ENCODE results near the gene CX3CR1.
"Not testable (repeated sequence)": the region's sequence is repeated elsewhere in the genome, so short reads cannot be mapped to it uniquely, and the experiment has no call there.

The CX3CR1 gene

DNA sequence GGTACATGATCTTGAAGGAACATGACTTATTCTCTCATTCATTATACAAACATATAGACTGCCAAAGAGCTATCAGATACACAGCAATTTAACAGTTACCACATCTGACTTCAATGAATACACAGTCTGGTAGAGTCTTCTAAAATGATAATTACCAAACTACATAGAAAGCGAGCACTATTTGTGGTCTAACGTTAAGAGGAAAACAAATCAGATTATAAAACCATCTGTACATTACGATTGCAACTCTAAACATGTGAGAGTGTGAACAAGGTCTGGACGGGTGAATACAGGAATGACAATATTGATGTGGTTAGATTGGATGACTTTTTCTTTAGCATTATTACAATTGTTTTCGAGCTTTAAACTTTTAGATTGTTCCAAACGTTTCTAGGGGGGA is 16.3 kb downstream of the CX3CR1 start:
- no peak for DNase-seq

DNA sequence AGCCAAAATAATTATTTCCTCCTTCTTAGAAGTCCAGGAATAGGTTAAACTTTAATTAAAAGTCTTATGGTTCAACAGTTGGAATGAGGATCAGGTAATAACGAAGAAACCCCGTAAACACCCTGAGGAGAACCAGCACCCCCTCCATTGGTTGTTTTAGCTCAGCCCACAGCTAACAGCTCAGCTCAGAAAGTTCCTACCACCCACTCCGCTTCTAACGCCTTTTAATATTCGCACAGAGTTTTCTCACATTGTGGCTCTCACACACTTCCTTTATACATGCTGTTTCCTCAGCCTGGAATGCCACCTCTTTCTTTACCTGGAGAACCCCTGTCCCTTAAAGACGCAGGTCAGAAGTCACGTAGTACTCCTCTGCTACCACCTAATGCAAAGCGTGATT is 17.0 kb downstream of the CX3CR1 start:
- no peak for DNase-seq

DNA sequence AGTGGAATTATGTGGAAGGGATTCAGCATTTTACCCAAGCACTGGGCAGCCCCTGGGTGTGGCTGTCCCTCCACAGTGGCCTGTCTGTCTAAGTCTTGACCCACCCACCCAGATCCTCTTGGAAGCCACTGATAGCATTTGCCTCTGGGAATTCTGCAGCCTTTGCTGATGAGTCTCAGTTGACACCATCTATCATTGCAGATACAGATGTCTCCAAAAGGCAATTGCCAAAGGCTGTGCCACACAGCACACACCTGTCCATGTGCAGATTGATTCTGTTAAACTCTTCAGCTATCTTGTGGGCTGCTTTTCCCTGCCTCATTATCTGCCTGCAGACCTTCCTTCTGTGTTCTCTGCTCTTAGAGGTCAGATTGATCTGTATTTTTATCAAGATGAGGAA is 18.1 kb downstream of the CX3CR1 start:
- no peak for DNase-seq

DNA sequence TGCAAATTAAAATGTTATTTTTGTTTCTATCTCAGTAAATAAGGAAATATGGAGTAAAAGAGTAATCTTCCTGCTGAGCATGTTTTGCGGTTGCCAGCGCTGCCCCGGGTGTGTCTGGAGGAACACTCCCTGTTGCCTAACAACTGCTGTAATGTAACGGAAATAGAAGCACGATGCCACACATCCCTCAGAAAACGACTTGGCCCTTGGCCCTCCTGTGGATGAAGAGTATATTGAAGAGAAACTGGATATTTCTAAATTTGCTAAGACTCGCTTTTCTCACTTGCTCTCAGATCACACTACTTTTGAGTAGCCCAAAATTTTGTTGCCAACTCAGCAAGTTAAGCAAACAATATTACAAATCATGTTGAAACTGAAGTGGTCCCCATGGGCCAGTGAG is 18.9 kb downstream of the CX3CR1 start:
- DNase-seq = no peak

DNA sequence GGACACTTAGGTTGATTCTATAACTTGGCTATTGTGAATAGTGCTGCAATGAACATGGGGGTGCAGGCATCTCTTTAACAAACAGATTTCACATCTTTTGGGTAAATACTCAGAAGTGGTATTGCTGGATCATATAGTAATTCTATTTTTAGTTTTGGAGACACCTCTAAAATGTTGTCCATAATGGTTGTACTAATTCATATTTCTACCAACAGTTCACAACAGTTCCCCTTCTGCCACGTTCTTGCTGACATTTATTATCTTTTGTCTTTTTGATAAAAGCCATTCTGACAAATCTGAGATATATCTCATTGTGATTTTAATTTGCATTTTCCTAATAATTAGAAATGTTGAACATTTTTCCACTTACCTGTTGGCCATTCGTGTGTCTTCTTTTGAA is 19.5 kb downstream of the CX3CR1 start:
- DNase-seq = no peak

DNA sequence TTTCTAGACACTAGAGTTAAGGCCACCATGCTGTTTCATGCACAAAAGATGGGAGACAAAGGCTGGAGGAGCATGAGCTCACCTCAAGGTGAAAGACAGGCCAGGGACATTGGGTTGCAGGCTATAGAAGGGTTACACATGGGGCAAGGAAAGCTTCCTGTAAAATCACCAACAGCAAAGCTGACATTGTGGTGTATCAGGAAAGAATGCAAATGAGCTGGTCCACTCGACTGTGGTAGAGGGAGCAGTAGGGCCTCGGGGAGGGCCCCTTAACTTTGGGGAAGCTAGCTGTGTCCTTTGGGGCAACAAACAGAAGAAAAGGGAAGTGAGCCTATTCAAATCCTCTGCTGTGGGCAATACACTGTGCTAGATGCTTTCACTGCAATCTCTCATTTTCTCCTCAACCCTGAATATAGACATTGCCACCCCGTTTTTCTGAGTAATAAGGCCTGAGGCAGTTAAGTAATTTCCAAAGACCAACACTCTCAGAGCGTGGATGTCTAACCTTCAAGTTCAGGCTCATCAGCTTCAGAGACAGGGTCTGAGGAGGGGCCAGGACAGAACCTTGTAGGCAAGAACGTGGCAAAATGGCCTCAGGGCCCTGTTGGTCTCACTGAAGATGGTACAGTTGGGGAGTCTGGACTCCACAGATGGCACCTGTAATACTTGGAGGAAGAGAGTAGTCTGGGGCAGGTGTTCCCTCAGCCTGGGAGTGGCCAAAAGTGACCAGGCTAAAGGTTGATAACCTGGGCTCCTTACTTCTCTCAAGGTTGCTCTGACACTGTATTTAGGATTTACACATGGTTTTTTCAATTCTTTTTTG is 24.1 kb downstream of the CX3CR1 start:
- DNase-seq = no peak

DNA sequence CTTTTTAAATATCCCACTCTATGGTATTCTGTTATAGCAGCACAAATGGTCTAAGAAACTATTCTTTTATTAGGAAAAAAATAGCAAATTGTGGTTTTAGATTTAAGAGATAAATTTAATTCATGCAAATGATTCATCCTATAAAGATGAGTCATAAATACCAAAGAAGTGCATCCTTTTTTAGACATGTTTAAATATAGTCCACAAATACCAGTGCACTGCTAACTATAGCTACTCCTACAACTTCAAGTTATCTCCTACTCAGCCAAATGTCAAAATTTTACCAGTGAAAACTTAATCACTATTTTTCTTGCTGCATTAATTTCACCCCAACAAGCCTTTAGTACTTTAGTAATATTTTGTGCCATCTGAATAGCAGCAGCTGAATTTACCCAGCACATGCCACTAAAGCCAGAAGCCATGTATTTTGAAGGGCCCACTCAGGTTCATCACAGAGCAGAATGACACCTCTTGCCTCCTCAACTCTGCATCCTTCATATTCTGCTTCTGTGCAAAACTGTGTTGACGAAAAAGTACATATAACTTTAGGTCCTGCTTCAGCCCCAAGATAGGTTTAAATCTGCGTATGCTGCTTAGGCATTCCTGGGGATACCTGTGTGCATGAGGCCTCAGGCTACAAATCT is 24.9 kb downstream of the CX3CR1 start:
- no peak for DNase-seq

DNA sequence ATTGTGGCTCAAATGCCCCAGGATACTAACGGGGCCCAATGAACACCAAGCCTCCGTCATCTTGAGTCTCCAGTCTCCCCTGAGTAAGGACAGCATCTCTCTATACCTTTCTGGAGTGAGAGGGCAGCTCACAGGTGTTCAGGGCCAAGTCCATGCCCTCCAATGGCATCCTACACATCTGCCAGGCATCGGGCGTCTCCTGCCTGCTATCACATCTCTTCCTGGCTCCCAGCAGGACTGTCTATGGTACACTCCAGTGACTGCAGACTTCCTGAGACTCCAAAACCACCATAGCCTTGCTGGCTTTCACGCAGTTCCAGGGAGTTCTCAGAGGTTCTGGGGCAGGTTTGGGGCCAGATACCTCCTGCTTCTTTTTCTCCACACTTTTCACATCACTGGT is 28.3 kb downstream of the CX3CR1 start:
- DNase-seq = no peak

DNA sequence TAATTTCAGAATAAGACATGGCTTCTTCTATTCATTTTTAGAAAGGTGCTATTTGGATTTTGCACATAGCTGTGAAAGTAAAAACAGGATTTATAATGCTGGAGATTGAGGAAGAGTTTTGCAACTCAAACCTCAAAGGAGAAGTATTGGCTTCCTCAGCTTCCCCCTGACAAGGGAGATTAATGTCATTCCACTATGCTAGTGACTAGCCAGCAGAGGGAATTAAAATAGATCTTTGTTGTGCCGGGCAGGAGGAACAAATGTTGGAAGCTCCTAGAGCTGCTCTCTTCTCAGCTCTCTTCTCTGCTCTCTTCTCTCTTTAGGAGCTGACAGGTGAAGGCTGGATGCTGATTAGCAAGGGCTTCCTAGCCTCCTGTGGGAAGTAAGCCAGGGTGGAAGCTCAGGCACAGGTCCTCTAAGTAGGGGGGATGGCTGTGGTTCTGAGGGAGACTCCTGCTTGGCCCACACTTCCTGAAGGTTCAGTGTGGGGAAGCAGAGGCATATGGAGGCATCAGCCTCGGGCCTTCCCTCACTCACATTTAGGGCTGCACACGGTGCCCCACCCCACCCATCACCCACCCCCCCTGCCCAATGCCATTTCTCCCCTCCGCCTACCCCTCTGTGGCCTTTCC is 29.6 kb downstream of the CX3CR1 start:
- no peak for DNase-seq

DNA sequence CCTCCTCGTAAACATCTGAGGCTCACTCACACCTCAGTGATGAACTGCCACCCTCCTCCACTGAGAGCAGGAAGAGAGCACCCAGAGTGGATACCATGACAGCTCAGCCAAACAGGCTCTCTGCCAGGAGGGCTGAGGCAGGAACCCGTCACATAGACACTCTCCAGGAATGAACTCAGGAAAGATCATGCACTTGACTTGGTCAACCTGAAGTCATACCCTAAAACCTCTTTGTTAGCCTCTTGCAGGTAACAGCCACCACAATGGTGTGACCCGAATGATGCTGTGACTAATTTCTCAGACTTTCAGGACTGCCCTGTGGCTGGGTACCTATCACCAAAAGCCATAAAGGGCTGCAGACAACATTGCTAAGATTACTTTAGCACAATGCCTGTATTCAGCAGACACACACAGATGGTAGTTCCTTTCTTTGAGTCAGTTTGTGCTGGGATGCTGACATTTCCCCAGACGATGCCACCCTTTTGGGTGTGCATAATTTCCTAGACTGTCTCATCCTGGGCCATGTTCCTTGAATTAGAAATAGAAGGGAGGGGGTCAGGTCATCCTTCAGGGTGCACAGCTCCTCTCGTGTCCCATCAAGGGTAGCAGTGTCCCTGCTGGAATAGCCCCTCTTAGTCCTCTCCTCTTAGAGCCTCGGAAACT is 30.3 kb downstream of the CX3CR1 start:
- DNase-seq = no peak

DNA sequence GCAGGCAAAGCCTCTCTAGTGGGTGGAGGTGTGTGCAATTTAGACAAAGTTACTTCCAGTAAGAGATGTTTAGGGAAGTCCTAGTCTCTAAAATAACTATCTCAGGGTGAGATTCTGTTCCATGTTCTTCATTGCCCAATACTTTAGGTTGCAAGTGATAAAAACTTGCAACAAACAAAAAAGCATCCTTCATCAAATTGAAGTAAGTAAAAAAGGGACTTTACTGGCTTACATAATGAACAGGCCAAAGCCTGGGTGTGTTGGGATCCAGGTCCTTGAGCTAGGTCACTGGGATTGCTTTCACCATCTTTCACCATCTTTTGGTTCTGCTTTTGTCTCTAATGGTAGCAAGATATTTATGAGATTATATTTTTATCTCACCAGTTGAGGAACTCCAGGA is 38.3 kb downstream of the CX3CR1 start:
- no peak for DNase-seq

DNA sequence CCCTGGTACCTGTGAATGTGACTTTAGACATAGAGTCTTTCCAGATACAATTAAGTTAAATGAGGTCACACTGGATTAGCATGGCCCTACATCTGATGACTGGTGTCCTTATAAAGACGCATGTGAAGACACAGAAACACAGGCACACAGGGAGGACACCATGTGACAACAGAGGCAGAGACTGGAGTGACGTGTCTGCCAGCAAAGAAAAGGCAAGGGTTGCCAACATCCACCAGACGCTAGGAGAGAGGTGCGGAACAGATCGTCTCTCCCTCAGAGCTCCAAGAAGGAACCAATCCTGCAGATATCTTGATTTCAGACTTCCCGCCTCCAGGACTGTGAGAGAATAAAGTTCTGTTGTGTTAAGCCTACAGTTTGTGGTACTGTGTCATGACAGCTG is 42.8 kb downstream of the CX3CR1 start:
- no peak for DNase-seq

DNA sequence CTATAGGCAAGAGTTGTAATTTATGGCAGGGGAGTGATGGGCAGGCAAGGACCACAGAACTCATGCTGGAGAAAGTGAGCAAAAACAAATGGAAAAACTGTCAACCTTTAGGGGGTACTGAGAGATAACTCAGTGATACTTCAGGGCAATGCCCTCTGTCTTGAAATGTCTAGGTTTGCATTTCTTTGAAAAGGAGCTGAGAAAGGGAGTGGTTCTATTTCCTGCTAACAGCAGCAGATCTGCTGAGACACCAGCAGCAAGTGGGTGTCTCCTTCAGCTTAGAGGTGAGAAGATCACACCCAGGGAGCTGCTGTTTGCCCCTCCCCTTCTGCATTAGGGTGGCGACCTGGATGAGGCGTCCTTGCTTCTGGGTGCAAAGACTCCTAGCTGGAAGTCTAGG is 45.2 kb downstream of the CX3CR1 start:
- no peak for DNase-seq

DNA sequence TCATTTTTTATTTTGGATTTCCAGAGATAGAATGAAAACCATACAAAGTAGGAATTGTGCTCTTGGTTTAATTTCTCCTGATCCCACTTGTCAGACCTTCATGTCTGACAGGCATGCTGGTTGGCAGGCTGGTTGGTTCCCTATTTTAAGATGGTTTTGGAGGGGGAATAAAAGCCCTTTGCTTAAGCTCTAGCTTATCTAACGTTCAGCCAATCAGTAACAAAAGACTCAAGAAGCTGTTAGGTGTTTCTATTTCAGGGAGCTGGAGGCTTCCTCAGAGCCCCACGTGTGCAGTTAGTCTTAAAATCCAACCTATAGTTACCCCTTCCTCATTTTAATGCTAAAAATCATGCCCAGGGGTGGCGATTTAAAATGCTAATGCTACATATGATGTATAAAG is 47.0 kb downstream of the CX3CR1 start:
- DNase-seq = no peak

DNA sequence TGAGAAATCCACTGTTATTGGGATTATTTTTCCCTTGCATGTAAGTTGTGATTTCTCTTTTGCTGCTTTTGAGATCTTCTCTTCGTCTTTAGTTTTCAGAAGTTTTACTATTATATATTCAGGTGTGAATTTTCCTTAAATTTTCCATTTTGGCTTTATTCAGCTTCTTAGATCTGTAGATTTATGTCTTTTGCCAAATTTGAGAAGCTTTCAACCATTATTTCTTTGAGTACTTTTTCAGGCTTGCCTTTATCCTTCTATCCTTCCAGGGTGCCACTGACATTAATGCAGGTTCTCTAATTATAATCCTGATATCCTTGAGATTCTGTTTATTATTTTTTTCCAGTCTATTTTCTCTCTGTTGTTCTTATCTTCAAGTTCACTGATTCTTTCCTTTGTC is 49.4 kb downstream of the CX3CR1 start:
- no peak for DNase-seq

DNA sequence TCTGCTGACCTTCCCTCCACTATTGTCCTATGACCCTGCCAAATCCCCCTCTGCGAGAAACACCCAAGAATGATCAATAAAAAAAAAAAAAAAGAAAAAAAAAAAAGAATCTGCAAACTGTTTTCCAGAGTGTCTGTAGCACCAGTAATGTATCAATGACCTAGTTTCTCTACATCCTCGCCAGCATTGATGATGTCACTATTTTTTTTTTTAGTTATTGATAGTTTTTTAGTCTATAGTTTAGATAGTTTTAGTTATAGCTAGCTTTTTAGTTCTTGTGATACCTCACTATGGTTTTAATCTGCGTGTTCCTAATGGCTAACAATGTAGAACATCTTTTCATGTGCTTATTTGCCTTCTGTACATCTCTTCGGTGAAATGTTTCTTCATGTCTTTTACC is 51.3 kb downstream of the CX3CR1 start:
- no peak for DNase-seq

DNA sequence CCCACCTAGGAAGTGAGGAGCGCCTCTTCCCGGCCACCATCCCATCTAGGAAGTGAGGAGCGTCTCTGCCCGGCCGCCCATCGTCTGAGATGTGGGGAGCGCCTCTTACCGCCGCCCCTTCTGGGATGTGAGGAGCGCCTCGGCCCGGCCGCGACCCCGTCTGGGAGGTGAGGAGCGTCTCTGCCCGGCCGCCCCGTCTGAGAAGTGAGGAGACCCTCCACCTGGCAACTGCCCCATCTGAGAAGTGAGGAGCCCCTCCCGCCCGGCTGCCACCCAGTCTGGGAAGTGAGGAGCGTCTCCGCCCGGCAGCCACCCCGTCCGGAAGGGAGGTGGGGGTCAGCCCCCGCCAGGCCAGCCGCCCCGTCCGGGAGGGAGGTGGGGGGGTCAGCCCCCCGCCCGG is 52.2 kb downstream of the CX3CR1 start:
- DNase-seq = not testable (repeated sequence)

DNA sequence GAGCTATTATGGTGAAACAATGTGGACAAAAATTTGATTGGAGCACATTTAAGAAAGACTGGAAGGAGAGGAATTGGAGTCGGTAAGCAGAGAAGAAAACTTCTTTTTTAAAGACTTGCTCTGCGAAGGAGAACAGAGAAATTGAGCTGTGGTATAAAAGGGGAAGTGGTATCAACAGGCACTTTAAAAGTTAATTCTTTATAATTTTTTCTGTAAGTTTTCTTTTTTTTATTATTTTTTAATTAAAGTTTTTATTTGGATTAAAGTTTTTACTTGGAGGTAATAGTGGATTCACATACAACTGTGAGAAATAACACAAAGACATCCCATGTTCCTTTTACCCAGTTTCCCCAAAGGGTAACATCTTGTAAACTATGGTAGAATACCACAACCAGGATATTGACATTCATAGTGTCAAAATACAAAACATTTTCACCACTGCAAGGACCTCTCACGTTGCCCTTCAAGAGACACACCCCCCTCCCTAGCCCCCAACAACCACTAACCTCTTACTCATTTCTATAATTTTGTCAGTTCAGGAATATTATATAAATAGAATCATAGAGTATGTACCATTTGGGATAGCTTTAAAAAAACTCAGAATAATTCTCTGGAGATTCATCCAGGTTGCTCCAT is 53.6 kb downstream of the CX3CR1 start:
- DNase-seq = no peak

DNA sequence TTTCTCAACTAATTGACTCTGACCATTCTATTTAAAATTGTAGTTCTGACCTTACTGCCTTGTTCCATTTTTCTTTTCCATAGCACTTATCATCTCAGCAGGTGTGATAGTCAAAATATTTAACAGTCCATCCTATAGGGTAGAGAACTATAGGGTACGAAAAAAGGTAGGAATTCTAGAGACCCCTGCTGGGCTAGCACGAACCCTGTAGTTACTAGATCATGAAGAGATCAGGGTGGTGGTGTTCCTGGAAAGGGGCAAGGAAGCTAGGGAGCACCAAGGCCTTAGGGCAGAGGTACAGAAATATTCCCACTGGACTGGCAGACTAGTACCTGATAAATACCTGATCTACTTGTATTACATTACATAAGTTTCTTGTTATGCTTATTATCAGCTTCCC is 55.5 kb downstream of the CX3CR1 start:
- DNase-seq = no peak

DNA sequence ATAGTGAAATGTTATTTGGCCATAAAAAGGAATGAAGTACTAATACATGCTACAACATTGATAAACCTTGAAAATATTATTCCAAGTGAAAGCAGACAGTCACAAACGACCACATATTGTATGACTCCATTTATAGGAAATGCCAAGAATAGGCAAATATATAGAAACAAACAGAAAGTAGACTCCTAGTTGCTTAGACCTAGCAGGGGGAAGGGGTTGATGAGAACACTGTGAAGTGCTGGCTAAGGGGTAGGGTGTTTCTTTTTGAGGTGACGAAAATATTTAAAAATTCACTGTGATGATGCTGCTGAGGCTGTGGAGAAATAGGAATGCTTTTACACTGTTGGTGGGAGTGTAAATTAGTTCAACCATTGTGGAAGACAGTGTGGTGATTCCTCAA is 56.9 kb downstream of the CX3CR1 start:
- no peak for DNase-seq

DNA sequence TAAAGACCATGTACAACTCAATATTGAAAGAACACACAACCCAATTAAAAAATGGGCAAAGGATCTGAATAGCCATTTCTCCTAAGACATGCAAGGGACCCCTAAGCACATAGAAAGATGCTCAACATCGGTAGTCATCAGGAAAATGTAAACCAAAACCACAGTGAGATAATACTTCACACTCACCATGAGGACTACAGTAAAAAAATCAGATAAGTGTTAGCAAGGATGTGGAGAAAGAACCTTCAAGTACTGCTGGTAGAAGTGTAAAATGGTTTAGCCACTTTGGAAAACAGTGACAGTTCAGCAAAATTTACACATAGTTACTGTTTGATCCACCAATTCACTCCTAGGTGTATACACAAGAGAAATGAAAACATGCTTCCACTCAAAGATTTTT is 57.4 kb downstream of the CX3CR1 start:
- DNase-seq = no peak

DNA sequence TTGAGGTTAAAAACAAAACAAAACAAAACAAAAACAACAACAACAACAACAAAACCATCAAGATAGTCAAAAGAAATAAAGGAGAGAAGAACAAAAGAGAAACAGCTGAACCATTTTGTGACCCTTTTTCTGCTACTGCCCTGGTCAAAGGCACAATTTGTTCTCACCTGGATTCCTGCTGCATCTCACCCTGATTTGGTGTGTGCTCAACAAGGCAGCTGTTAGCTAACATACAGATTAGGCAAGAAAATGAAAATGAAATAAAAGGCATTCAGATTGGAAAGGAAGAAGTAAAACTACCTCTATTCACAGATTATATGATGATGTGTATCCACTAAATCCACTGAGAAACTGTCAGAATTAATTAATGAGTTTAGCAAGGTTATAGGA is 58.7 kb downstream of the CX3CR1 start:
- DNase-seq = no peak

DNA sequence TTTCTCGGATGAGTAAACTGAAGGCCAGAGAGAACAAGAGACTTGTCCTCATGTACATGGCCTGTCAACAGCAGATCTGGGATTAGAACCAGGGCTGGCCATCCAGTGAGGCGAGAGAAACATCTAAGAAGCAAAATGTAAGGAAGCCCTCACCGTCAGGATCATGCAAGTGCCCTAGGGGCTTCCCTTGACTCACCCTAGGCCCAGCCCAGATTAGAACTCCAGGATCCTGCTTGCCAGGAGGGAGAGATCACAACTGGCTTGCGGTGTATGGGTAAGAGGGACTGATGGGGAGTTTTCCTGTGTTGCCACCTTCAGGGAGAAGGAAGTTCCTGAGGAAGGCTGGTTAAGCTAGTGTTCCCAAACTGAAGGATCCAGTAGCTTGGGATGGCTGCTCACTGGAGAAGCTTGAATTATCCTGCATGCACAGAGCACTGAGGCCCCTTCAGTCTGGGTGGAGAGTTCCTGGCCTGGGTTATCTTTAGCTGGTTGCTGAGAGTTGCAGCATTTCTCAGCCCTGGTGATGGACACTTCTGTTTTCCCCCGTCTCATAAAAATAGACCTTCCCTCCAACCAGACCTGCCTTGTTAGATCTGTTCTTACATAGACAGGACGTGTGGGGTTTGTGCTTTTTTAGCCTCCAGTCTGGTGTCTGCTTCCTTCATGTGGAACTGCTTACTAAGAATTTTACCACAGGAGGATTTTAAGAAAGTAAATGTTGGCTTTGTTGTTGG is 59.3 kb downstream of the CX3CR1 start:
- DNase-seq = no peak
